ENCODE measurements around the gene HDAC4.
A peak's percentile ranks its signal among the peaks of the same experiment; 100 is the strongest.

The HDAC4 gene

GRCh38 chr2:239365782-239366435 lies 34.9 kb downstream of the HDAC4 start:
- H3K4me3 Mint-ChIP-seq, result no peak overlapping the region
- DNase-seq (no peak), ATAC-seq (no peak)
- H3K36me3 Mint-ChIP-seq (ENCODE audit: low read depth), result peaks cover 3% of the 10 kb centered on the region
- no peaks in the 10 kb centered on the region for H3K27me3 Mint-ChIP-seq
- no peaks in the 10 kb centered on the region for H3K9me3 Mint-ChIP-seq
- H3K4me1 Mint-ChIP-seq, result peaks cover 25% of the 10 kb centered on the region
- peak overlapping the region; percentile 19 for H3K27ac Mint-ChIP-seq

GRCh38 chr2:239365071-239365781 lies 35.6 kb downstream of the HDAC4 start:
- H3K36me3 Mint-ChIP-seq (ENCODE audit: low read depth), result peaks cover 3% of the 10 kb centered on the region
- H3K4me1 Mint-ChIP-seq, result peaks cover 27% of the 10 kb centered on the region
- DNase-seq (no peak), ATAC-seq (no peak)
- H3K27ac Mint-ChIP-seq, result no peak overlapping the region
- H3K27me3 Mint-ChIP-seq, result no peaks in the 10 kb centered on the region
- no peaks in the 10 kb centered on the region for H3K9me3 Mint-ChIP-seq
- no peak overlapping the region for H3K4me3 Mint-ChIP-seq

DNA sequence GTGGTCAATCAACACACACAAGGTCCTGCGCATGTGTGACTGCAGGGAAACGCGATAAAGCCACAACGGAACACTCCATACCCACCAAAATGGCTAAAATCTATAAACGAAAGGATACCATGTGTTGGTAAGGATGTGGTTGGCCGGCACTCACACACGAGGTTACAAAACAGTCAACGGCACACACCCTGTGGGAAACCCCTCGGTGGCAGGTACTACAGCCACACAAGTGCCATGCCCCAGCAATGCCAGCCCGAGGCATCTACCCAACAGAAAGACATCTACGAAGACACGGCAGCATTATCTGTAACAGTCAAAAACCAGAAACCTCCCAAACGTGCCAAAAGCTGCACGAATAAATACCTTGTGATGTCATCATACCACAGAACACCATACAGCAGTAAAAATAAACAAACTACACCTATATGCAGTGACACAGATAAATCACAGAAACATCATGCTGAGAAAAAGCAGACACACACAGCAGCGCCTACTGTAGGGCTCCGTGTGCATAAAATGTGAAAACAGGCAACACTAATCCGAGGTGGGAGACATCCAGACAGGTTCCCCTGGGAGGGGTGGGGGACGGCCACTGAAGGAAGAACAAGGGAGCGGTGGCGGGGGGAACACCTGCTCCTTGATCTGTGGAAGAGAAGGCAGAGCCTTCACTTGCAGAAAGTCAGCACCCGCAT lies 36.7 kb downstream of the HDAC4 start:
- Mint-ChIP-seq H3K27ac (no peak overlapping the region), H3K9me3 (no peaks in the 10 kb centered on the region), H3K4me1 (peaks cover 26% of the 10 kb centered on the region), H3K4me3 (no peak overlapping the region), H3K36me3 (ENCODE audit: low read depth) (peaks cover 3% of the 10 kb centered on the region), H3K27me3 (no peaks in the 10 kb centered on the region)
- DNase-seq (peak; percentile 24), ATAC-seq (peak; percentile 65)

- H3K4me1 Mint-ChIP-seq, result peaks cover 25% of the 10 kb centered on the region
- DNase-seq (no peak), ATAC-seq (no peak)
- no peak overlapping the region for H3K4me3 Mint-ChIP-seq
- H3K27me3 Mint-ChIP-seq, result no peaks in the 10 kb centered on the region
- H3K9me3 Mint-ChIP-seq, result no peaks in the 10 kb centered on the region
- no peak overlapping the region for H3K27ac Mint-ChIP-seq
- H3K36me3 Mint-ChIP-seq (ENCODE audit: low read depth), result peaks cover 8% of the 10 kb centered on the region
Observed at GRCh38 chr2:239362507-239362906, 38.3 kb downstream of the HDAC4 start.

DNA sequence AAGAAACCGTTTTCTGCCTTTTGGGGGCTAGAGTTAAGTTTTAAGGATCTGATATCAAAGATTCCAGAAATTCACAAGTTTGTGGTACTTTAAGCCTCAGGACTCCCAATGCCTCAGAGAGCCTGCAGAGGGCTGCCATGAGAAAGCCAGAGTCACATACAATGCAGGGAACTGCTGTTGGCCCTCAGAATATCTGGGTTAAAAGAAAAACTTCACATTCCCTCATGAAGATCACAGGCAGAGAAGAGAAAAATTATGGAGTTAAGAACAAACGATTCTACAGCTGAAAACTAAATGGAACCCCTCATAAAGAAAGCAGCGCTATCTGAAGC lies 39.5 kb downstream of the HDAC4 start:
- H3K4me1 Mint-ChIP-seq, result peaks cover 25% of the 10 kb centered on the region
- H3K27me3 Mint-ChIP-seq, result no peaks in the 10 kb centered on the region
- H3K9me3 Mint-ChIP-seq, result no peaks in the 10 kb centered on the region
- peaks cover 8% of the 10 kb centered on the region for H3K36me3 Mint-ChIP-seq (ENCODE audit: low read depth)
- ATAC-seq (no peak), DNase-seq (no peak)
- H3K27ac Mint-ChIP-seq, result no peak overlapping the region
- H3K4me3 Mint-ChIP-seq, result no peak overlapping the region

- no peak for ATAC-seq
- H3K36me3 Mint-ChIP-seq (ENCODE audit: low read depth), result peaks cover 8% of the 10 kb centered on the region
- no peak overlapping the region for H3K4me3 Mint-ChIP-seq
- H3K4me1 Mint-ChIP-seq, result peaks cover 24% of the 10 kb centered on the region
- DNase-seq, result no peak
- no peak overlapping the region for H3K27ac Mint-ChIP-seq
- H3K27me3 Mint-ChIP-seq, result no peaks in the 10 kb centered on the region
- peaks cover 4% of the 10 kb centered on the region for H3K9me3 Mint-ChIP-seq
Observed at GRCh38 chr2:239360421-239361310, 40.2 kb downstream of the HDAC4 start.

DNA sequence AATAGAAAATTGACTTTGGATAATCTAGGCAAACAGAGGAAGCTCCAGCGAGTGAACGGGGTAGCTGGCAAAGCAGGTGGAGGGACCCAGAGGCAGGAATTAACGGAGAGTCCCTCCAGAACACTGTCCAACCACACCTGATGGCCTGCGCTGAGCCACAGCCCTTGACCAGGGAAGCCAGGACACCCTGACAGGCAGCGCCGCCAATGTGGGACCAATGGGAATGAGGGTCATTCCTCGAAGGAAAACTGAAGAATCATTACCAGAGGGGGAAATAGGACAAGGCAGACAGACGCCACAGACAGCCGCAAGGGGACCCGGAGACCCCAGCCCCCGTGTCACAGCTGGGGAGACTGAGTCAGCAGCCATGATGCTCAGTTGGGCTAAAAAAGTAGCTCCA lies 40.8 kb downstream of the HDAC4 start:
- Mint-ChIP-seq H3K4me1 (peaks cover 26% of the 10 kb centered on the region), H3K36me3 (ENCODE audit: low read depth) (peaks cover 15% of the 10 kb centered on the region), H3K27me3 (no peaks in the 10 kb centered on the region), H3K27ac (no peak overlapping the region), H3K4me3 (no peak overlapping the region), H3K9me3 (peaks cover 10% of the 10 kb centered on the region)
- ATAC-seq (no peak), DNase-seq (no peak)

- no peak overlapping the region for H3K4me3 Mint-ChIP-seq
- ATAC-seq, result no peak
- H3K27ac Mint-ChIP-seq, result no peak overlapping the region
- peaks cover 17% of the 10 kb centered on the region for H3K9me3 Mint-ChIP-seq
- peaks cover 22% of the 10 kb centered on the region for H3K4me1 Mint-ChIP-seq
- DNase-seq, result no peak
- peaks cover 20% of the 10 kb centered on the region for H3K36me3 Mint-ChIP-seq (ENCODE audit: low read depth)
- no peaks in the 10 kb centered on the region for H3K27me3 Mint-ChIP-seq
Observed at GRCh38 chr2:239359196-239359912, 41.5 kb downstream of the HDAC4 start.

GRCh38 chr2:239358062-239358754 lies 42.6 kb downstream of the HDAC4 start:
- Mint-ChIP-seq H3K27ac (no peak overlapping the region), H3K36me3 (ENCODE audit: low read depth) (peaks cover 18% of the 10 kb centered on the region), H3K9me3 (peaks cover 17% of the 10 kb centered on the region), H3K4me1 (peaks cover 11% of the 10 kb centered on the region), H3K27me3 (no peaks in the 10 kb centered on the region), H3K4me3 (no peak overlapping the region)
- DNase-seq, result no peak
- ATAC-seq, result no peak

DNA sequence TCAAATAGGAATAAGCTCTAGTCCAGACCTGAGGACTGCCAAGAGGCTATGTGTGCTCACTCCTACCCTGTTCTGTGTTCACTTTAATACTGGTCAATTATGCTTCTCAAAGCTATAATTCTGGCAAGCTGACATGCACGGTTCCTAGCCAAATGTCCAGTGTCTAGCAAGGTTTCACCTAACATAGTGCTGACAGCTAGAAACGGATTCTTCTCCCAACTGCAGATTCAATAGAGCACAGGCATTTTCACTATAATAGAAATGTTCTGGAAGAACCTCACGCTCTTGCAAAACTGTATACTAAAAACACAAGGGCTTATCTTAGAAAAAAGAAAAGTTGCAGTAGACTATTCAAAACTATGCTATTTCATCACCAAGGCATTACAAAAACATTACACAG lies 45.1 kb downstream of the HDAC4 start:
- no peaks in the 10 kb centered on the region for H3K27me3 Mint-ChIP-seq
- no peak for DNase-seq

DNA sequence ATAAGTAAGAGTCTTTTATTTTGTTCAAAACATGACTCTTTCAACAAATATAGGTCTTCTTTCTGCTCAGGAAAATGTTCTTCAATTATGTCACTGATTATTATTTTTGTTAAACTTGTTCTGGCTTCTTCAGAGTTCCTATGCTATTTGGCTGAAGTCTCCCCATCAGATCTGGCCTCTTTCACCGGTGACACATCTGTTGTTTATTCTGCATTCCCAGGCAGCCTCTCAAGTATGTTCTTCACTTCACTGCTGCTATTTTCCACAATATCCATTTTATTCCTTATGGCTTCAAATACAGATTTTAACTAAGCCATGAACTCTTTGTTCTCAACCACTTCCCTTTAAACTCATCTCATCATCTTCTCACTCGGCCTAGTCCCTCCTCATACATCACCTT lies 45.7 kb downstream of the HDAC4 start:
- Mint-ChIP-seq H3K4me1 (peaks cover 3% of the 10 kb centered on the region), H3K27ac (no peak overlapping the region), H3K9me3 (peaks cover 17% of the 10 kb centered on the region), H3K36me3 (ENCODE audit: low read depth) (peaks cover 18% of the 10 kb centered on the region), H3K4me3 (no peak overlapping the region), H3K27me3 (no peaks in the 10 kb centered on the region)
- ATAC-seq (no peak), DNase-seq (no peak)

More for the DNA sequence above, 45.1 kb downstream of the HDAC4 start:
- Mint-ChIP-seq H3K27ac (no peak overlapping the region), H3K9me3 (peaks cover 17% of the 10 kb centered on the region), H3K4me3 (no peak overlapping the region), H3K4me1 (peaks cover 3% of the 10 kb centered on the region), H3K36me3 (ENCODE audit: low read depth) (peaks cover 18% of the 10 kb centered on the region)
- no peak for ATAC-seq

GRCh38 chr2:239354791-239355136 lies 46.1 kb downstream of the HDAC4 start:
- Mint-ChIP-seq H3K36me3 (ENCODE audit: low read depth) (peaks cover 18% of the 10 kb centered on the region), H3K27me3 (no peaks in the 10 kb centered on the region), H3K4me3 (no peak overlapping the region), H3K27ac (no peak overlapping the region), H3K4me1 (peaks cover 3% of the 10 kb centered on the region), H3K9me3 (peaks cover 17% of the 10 kb centered on the region)
- DNase-seq, result no peak
- no peak for ATAC-seq

DNA sequence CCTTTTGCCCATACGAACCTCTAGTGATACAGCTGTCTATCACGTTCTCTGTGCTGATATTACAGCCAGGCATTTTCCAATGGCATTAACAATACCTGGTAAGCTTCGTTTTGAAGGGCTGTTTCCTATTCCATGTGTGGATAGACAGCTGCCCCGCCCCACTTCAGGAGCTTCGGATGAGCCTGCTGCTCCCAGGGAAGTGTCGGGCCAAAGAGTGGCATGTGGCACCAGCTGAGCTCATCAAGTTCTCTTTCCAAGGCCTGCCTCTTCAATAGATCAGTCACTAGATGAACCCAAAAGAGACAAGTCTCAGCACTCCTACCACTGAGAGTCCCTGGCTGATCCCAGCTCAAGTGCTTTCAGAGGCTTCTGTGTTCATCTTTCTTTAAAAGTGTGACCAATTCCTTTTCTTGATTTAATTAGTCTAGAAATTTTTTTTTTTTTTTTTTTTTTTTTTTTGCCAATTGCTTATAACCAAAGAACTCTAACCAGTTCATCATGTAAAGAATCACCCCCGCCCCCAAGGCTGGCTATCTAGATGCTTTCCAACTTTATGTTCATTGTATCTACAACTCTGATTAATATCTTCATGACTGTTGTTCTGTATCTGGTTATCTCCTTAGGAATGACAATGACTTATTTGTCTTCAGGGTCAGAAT lies 46.6 kb downstream of the HDAC4 start:
- no peak overlapping the region for H3K27ac Mint-ChIP-seq
- ATAC-seq (no peak), DNase-seq (no peak)
- H3K4me1 Mint-ChIP-seq, result peaks cover 3% of the 10 kb centered on the region
- no peak overlapping the region for H3K4me3 Mint-ChIP-seq
- H3K36me3 Mint-ChIP-seq (ENCODE audit: low read depth), result peaks cover 18% of the 10 kb centered on the region
- H3K9me3 Mint-ChIP-seq, result peaks cover 17% of the 10 kb centered on the region
- H3K27me3 Mint-ChIP-seq, result no peaks in the 10 kb centered on the region

All from activated naive CD8-positive, alpha-beta T cell treated with anti-CD3 and anti-CD28 coated beads, Interleukin-2, amount 50 U/mL, for 24 hours (primary cell).